Hematopoietic multipotent progenitor cell treated with erythropoietin and hydrocortisone succinate and interleukin-3 and kit ligand, for 17 days (in vitro differentiated cells): ENCODE measurements around the gene BABAM2.

Source experiments
- DNase-seq: peaks from one replicate; pipeline ENCODE4 v3.0.0-alpha.2; 2015; ENCODE audit warnings: low spot score

The BABAM2 gene

DNA sequence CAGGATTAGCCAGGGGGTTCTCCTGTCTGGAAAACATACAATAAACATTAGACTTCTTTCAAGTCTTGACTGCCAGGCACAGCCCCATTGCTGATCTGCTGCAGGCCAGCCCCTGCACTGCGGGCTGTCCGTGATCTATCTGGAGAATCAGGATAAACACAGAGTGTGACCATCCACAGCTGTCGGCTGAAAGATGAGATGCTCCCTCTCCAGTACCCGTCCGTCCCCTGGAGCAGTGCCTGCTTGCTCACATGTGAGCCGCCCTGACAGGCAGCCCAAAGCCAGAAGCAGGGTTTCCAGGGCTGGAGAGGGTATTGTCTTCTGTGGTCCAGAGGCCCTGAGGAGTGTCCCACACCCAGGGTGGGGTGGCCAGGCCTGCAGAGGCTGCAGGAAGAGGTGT lies 456.1 kb downstream of the BABAM2 start:
- no peak for DNase-seq

DNA sequence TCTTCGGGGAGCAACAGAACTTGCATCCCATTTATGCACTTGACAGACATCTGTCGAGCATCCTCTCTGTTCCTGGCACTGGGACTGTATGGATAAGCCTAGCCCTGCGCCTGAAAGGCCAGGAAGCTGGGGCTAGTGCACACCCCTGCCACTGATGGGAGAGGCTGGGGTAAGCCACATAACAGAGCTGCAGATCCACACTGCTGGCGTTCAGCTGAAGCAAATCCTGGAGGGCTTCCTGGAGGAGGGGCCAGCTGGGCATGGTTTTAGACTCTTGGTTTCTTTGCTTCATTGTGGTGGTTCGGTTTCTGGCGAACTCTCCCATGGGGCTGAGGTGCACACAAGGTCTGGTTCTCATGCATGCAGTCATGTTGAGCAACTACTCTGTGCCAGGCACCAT lies 456.7 kb downstream of the BABAM2 start:
- no peak for DNase-seq

- no peak for DNase-seq
Measured at GRCh38 chr2:28347596-28347995, 457.1 kb downstream of the BABAM2 start.

GRCh38 chr2:28348149-28348567 lies 457.6 kb downstream of the BABAM2 start:
- DNase-seq = no peak

GRCh38 chr2:28348921-28349320 lies 458.4 kb downstream of the BABAM2 start:
- no peak for DNase-seq

DNA sequence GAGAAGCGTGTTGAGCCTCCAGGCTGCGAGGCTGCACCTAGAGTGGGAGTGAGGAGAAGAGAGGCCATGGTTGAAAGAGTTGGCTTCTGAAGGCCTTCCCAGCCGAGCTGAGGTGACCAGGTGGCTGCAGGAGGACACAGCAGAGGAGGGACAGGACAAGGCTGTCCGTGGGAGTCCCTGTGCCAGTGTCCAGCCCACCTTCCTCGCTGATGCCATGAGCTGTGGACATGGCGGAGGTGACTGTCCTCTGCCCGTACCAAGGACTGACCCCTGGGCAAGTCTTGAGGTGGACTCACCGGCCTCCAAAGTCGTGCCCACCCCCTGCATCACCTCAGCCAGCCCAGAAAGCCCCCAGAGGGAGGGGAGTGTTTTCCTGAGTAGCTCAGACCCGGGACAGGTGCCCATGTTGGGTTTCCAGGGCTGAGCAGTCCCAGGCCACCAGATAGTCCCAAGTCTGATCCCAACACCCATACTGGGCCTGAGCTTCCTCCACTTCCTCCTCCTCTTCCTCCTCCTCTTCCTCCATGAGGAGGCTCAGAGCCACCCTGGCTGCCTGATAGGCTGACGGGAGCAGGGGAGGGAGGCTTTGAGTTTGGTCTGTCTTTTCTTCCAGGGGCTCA lies 459.1 kb downstream of the BABAM2 start:
- DNase-seq = no peak

GRCh38 chr2:28350196-28350595 lies 459.7 kb downstream of the BABAM2 start:
- no peak for DNase-seq

DNA sequence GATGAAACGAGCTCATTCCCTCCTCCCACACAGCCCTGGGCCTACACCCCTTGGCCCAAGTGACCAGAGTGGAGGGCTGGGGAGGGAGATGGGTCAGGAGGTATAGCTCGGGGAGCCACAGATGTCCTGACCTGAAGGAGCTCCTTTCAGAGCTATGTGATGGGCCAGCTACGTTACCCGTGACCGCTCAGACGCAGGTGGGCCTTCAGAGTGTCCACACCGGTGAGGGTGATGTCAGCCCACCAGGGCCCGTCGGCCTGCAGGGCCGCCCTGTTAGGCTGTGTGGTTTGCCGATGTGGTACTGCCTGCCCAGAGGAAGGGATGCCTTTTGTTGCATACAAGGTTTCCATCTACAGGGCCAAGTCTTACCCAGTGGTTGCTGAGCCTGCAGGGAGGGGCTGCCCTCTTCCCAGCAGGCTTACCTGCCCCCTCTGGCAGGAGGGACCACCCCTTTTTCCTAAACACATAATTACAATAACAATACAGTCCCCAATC lies 460.3 kb downstream of the BABAM2 start:
- DNase-seq = no peak

- no peak for DNase-seq
Measured at GRCh38 chr2:28351621-28352020, 461.1 kb downstream of the BABAM2 start.

DNA sequence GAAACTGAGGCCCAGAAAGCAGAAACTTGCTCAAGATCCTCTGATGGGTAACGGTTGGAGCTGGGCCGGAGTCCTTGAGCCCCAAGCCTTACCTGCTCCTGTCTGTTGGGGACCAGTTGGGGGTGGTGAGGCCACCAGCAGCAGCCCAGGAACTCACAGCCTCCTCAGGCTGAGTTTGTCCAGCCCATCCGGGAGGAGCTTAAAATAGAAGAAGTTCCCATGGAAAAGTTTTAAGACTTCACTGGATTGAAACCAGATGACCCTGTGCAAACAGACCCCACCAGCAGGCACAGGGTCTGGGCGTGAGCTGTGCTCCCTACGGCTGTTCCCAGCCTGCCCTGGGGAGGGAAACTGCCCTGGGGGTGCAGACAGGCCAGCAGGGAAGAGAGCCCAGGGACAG lies 461.6 kb downstream of the BABAM2 start:
- DNase-seq = no peak

DNA sequence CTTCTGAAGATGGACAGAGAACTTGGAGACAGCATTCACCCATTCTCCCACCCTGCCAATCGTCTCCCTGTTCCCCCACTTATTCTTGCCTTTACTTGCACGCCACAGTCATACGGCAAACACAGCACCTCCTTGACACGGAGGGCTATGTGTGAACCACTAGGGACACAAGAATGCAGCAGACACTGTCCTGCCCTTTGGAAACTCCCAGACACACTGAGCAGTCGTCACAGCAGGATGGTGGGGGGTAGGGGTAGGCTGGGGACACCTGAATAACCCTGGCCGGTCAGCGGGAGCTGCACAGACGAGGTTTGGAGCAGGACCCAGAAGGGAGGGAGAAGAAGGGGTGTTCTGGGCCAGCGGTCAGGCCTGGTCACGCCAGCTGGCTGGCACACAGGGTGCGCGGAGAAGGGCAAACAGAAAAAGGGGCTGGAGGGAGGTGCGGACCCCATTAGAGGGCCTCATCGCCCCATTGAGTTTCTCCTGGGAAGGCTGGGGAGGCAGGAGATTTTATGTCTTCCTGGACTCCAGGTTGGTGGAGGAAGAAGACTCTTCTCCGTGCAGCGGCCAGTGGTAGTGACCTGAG lies 462.2 kb downstream of the BABAM2 start:
- DNase-seq = no peak

DNA sequence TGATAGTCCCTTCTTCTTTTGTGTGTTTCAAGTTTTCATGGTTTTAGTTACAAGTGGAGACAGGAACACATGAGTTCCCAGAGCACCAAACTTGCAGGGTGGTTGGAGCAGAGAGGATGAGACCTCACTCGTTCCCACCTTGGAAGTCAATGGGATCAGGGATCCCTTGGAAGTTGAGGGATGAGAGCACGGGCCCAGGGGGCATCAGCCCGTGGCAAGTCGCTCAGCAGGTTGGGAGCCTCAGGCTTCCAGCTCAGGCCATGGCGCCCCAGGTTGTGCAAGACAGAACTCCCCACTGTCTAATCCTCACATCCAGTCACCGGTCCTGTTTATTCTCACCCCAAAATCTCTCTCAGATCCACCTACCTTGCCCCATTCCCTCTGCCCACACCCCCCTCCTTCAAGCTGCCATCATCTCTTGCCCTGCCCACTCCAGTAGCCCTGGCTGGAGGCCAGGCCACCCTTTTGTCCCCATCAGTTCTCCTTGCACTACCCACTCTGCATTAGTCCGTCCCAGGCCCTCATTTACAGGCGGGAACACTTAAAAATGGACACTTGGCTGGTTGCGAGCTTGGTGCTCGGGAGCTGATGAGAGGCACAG lies 464.5 kb downstream of the BABAM2 start:
- no peak for DNase-seq

DNA sequence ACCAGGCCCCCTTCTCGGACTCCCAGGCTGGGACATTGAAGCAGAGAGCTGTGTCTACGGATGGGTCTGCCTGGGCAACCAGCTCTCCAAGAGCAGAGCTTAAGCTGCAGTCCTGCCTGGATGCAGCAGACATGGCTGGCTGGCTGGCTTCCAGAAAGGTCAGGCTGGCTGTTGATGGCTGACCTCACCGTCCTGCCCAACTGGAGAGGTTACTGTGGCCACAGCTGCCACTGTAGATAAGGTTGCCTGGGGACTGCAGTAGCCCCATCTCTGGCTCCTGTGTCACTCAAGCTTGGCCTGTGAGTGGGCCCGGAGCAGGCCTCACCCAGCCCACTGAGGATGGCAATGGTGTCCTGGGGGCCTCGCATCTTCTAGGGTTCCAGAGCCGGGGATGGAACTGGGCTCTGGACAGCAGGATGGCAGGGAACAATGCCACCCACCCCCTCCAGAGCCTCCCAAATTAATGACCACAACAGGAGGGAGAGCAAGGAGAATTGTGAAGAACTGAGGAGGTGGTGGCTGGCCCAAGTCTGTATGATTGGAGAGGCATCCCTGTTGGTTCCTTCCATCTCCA lies 465.1 kb downstream of the BABAM2 start:
- DNase-seq = peak; percentile 89

DNA sequence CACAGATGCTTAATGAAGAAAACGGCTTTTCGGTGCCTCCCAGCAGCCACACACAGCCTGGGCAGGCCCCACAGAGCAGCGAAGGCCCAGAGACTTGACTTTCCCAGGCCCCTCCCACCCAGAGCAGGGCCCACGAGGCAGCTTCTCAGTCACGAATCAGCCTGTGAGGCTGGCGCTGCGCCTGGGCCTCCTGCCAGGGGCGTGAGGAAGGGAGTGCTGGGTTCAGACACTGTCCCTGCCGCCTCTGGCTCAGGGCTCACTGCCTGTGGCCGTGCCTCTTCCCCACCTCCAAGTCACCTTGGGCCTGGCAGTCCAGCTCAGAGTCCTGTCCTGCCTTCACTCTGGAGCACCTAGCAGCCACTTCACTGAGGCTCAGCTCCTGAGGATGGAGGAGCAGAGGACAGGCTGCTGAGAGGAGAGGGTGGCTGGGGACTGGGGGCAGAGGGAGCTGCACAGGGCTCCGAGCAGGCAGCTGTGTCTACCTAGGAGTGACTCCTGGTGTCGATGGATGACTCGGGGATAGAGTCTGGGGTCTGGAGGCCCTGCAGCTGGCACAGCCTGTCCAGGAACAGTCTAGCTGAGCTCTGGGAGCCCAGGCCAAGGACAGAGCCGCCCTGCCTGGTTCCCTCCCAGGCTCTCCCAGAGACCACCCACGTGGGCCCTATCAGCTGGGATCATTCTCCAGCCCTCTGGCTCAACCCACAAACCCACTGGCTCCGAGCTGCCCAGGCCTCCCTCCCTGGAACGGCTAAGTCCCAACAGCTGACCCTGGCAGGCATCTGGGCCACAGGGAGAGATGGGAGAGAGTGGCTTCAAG lies 465.8 kb downstream of the BABAM2 start:
- DNase-seq = peak; percentile 92

DNA sequence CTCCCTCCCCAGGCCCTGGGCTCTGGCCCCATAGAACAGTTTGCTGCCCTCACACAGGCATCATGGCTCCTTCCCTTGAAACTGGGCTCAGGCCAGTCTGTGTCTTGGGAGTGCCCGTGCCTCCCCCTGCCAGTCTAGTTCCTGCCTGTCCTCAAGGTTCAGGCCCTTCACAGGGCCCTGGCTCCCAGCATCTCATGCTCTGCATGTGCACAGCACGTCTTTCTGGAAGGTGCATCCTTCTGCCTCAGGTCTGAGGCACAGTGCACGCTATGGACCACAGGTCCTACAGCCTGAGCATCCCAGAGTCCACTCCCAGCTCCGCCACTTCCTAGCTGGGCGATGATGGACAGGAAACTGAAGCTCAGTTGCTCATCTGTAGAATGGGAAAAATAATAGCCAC lies 466.5 kb downstream of the BABAM2 start:
- DNase-seq = peak; percentile 12

- DNase-seq = no peak
Measured at GRCh38 chr2:28357948-28358667, 467.6 kb downstream of the BABAM2 start.

DNA sequence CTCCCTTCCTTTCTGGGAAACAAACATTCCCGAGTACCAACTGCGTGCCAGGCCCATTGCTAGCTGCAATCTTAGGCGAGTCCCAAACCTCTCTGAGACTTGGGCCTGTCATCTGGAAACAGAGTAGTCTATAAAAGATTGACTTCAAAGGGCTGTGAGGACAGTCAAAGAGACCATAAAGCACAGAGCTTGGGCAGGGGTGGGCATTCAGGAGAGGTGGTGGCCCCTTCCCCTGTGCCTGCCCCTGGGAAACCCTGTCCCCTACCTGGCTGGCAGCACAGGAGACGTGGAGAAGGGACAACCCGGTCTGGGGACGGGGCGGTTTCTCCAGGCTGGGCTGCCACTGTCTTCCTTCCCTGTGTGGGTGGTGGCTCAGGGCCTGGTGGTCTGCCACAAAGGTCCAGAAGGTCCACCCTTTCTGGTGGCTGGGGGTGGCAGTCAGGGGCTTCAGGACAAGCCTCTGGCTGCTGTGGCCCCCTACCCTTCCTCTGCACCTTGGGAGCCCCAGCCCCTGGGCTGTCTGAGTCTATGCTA lies 468.2 kb downstream of the BABAM2 start:
- peak; percentile 19 for DNase-seq

GRCh38 chr2:28359222-28360057 lies 468.9 kb downstream of the BABAM2 start:
- peak; percentile 72 for DNase-seq

DNA sequence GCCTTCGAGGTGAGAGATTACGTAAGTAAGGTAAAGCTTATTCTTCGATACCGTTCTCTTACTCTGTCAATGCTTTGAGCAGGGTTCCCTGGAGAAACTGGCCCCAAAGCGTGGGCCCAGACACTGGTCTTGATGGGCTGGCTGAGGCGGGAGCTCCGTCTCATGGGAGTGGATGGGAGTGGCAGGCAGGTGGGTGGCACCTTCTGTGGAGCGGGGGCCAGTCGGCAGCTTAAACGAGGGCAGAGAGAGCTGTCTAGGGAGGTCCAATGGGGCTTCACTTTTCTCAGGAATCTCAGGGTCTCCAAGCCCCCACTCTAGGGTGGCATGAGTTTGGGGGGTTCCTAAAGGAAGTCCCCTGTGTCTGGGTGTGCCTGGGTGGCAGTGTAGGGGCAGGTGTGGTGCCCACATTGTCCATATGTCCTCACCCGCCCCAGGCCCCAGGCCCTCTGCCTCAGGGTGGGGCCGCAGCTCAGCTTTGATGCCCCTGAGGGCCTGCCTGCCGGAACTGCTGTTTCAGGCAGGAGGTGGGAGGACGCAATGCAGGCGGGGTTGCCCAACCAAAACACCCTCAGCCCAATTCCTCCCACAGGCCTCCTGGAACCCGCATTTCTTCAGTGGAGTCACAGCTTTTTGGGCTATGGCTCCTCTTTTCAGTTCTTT lies 469.7 kb downstream of the BABAM2 start:
- no peak for DNase-seq

DNA sequence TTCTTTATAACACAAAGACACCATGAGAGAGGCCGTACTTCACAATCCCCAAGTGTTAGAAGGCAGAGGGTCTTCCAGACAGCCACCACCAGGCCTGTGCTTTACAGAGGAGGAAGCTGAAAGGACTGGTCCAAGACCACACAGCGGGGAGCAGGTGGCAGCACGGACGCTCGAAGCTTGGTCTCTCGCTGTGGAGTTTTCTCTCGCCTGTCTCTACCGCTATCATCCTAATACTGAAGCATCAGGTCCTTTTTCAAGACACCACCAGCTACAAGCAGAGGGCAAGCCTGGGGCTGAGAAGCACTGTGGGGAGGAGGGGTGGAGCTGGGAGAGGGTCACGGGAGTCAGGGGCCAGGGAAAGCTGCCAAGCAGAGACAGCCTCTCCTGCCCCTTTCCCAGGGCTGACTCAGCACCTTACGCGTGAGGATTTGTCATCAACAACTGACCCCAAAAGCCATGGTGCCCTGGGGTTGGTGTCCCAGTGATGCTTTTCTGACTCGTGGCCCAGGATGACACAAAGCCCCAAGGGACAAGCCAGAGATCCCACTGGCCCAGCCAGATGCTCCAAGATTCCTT lies 470.3 kb downstream of the BABAM2 start:
- DNase-seq = peak; percentile 62
